Effector memory CD4-positive, alpha-beta T cell (primary cell): Measurements from ENCODE around the gene CASQ2.

ENCODE experiments used
- DNase-seq, 3 donors: peaks; one replicate each; pipeline ENCODE4 v3.0.0-alpha.2; 2020
- H3K27ac ChIP-seq: 2 replicates; pipeline ENCODE4 v1.7.0; 2013; ENCODE audit warnings: mild to moderate bottlenecking, low read length, moderate library complexity; ENCODE audit not compliant: insufficient read depth, poor library complexity, severe bottlenecking
- H3K27me3 ChIP-seq: replicated peaks from 2 replicates; pipeline ENCODE4 v1.7.0; 2013; ENCODE audit warnings: mild to moderate bottlenecking, low read length; ENCODE audit not compliant: insufficient read depth, control insufficient read depth, poor library complexity, severe bottlenecking
- H3K36me3 ChIP-seq: 2 replicates; pipeline ENCODE4 v1.7.0; 2013; ENCODE audit warnings: mild to moderate bottlenecking, low read length, moderate library complexity; ENCODE audit not compliant: control insufficient read depth, insufficient read depth
- H3K4me1 ChIP-seq: 2 replicates; pipeline ENCODE4 v1.7.0; 2013; ENCODE audit warnings: low read length, mild to moderate bottlenecking; ENCODE audit not compliant: control insufficient read depth, insufficient read depth, poor library complexity, severe bottlenecking
- H3K4me3 ChIP-seq: 2 replicates; pipeline ENCODE4 v1.7.0; 2013; ENCODE audit warnings: low read length, low read depth, mild to moderate bottlenecking; ENCODE audit not compliant: insufficient read depth, poor library complexity, severe bottlenecking
- H3K9me3 ChIP-seq: 2 replicates; pipeline ENCODE4 v1.7.0; 2013; ENCODE audit warnings: mild to moderate bottlenecking, low read length, moderate library complexity; ENCODE audit not compliant: control insufficient read depth

Gene CASQ2

DNA sequence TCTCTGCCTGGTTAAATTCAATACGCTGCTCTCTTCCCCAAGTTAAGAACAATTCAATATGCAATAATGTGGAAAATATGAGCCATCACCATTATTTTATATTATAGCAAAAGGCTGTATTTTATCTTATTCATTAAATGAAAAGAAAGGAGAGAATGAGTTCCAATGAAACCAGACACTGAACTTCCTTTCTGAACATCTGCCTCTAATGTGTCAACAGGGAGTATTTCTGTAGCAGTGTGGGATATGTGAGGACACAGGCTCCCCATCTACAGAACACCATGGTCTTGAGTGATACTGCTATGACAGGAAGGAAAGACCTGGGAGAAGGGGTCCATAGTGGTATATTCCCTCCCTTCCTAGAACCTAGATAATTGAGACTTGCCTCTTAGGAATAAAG, 46.3 kb downstream of the CASQ2 start:
- no peak overlapping the region for H3K4me3 ChIP-seq
- H3K36me3 ChIP-seq: no peaks in the 10 kb centered on the region
- no peaks in the 10 kb centered on the region for H3K9me3 ChIP-seq
- DNase-seq: no peak
- no peak overlapping the region for H3K27ac ChIP-seq
- H3K27me3 ChIP-seq: no peaks in the 10 kb centered on the region
- H3K4me1 ChIP-seq: no peaks in the 10 kb centered on the region

DNA sequence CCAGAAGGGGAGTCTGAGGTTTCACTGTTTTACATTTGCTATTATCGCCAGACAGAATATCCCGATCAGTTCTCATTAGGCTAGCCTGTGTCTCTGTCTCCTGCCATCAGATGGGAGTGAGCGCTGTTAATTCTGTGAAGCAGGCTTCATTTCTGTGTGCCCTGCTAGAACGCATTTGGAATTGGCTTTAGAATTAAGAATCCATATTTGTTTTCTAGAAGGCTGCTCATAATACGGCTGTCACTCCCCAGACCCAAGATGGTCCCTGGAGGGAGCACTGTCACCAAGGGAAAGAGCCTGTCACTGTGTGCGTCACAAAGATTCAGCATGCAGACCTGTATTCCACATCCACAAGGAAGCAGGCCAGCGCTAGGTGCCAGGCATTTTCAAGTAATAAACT, 49.2 kb downstream of the CASQ2 start:
- Histone ChIP-seq H3K4me1 (no peaks in the 10 kb centered on the region), H3K4me3 (no peak overlapping the region), H3K9me3 (no peaks in the 10 kb centered on the region), H3K27me3 (no peaks in the 10 kb centered on the region), H3K27ac (no peak overlapping the region), H3K36me3 (no peaks in the 10 kb centered on the region)
- DNase-seq: no peak

DNA sequence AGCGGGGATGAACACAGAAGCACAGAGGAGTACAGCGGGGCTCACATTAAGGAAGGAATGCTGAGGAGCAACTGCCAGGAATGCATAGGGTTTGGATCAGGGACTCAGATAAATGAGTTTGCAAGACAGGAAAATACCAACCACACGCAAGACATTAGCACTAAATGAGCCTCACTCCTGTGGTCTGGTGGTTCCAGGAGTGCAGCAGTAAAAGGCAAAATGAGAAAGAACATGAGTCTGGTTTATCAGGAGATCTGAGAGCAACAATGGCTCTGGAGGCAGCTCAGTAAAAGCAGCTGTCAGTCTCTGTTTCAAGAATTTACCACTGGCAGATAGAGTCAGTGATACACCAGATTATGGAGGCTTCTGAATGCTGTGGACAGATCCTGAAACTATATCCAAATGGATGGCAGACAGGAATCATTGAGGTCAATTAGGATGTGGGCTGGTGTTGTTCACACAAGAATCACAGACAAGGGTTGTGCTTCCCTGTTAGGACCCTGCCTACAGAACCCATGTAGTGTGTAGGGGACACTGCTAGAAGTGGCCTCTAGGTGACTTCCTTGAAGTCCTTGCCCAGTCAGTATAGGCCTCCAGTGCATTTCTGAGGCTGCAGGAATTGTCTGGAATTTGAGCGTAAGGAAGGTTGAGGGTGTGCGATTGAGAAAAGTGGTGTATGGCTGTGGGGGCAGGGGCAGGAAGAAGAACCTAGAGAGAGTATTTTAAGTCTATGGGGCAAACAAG, 50.3 kb downstream of the CASQ2 start:
- no peak for DNase-seq
- Histone ChIP-seq H3K27me3 (no peaks in the 10 kb centered on the region), H3K36me3 (no peaks in the 10 kb centered on the region), H3K27ac (no peak overlapping the region), H3K9me3 (no peaks in the 10 kb centered on the region), H3K4me1 (no peaks in the 10 kb centered on the region), H3K4me3 (no peak overlapping the region)

DNA sequence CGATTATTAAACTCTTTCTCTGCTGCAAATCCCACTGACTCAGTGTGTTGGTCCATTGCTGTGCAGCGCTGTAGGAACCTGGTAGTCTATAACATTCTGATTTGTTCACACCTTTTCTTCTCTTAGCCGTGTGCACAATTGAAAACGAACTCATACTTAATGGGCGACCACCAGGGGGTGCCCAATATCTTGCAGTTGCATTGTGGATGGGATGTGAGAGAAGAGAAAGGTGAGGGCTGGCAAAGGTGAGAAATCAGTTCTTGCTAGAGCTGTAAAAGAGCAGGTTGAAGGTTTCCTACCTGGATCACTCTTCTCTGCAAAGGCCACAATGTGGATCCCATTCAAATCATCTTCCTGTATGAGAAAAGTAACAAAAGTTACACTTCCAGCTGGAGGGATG, 51.0 kb downstream of the CASQ2 start:
- H3K4me1 ChIP-seq: no peaks in the 10 kb centered on the region
- no peaks in the 10 kb centered on the region for H3K36me3 ChIP-seq
- H3K27ac ChIP-seq: no peak overlapping the region
- H3K27me3 ChIP-seq: no peaks in the 10 kb centered on the region
- no peak overlapping the region for H3K4me3 ChIP-seq
- no peaks in the 10 kb centered on the region for H3K9me3 ChIP-seq
- DNase-seq: no peak

DNA sequence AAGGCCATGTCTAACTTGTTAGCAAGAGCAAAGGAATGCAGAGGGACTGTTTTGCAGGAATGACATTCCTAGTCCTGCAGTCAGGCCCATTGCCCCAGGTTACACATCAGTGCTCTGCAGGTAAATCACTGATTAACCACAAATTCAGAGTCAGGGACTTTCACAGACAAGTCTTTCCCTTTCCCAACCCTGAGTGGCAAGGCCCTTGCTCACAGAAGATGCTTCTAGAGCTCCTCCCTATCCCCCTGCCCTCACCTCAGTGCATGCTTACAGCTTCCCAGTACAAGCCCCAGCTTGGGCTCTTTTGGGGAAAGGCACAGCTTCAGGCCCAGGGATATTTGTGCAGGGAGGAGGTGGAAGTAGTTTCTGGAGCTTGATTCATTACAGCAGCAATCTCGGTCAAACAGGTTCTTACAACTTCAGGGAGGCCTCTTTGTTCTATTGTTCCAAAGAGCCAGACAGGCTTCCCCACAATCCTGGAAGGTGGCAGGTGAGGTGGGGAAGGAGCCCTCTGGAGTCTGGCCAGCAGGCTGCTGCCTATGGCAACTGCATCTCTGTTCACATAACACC, 53.9 kb downstream of the CASQ2 start:
- no peaks in the 10 kb centered on the region for H3K36me3 ChIP-seq
- no peaks in the 10 kb centered on the region for H3K27me3 ChIP-seq
- H3K27ac ChIP-seq: no peak overlapping the region
- H3K4me3 ChIP-seq: no peak overlapping the region
- no peak for DNase-seq
- no peaks in the 10 kb centered on the region for H3K9me3 ChIP-seq
- H3K4me1 ChIP-seq: no peaks in the 10 kb centered on the region

DNA sequence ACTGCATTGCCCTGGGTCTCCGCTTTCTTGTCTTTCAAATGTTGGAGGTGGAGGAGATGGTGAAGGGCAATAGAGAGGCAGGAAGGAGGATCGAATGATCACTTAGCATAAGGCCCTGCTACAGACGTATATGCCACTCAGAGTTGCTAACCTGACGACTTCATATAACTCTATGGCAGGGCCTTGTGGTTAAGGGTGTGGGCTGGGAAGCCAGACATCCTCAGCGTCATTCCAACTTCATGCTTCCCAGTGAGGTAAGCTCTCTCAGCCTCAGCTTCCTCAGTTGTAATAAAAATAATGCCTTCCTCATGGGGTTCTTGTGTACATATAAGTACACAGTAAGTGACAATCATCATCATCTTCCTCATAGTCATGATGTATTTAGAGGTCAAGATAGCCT, 54.6 kb downstream of the CASQ2 start:
- H3K4me1 ChIP-seq: no peaks in the 10 kb centered on the region
- no peak overlapping the region for H3K27ac ChIP-seq
- no peak for DNase-seq
- H3K27me3 ChIP-seq: no peaks in the 10 kb centered on the region
- no peaks in the 10 kb centered on the region for H3K36me3 ChIP-seq
- no peak overlapping the region for H3K4me3 ChIP-seq
- no peaks in the 10 kb centered on the region for H3K9me3 ChIP-seq

DNA sequence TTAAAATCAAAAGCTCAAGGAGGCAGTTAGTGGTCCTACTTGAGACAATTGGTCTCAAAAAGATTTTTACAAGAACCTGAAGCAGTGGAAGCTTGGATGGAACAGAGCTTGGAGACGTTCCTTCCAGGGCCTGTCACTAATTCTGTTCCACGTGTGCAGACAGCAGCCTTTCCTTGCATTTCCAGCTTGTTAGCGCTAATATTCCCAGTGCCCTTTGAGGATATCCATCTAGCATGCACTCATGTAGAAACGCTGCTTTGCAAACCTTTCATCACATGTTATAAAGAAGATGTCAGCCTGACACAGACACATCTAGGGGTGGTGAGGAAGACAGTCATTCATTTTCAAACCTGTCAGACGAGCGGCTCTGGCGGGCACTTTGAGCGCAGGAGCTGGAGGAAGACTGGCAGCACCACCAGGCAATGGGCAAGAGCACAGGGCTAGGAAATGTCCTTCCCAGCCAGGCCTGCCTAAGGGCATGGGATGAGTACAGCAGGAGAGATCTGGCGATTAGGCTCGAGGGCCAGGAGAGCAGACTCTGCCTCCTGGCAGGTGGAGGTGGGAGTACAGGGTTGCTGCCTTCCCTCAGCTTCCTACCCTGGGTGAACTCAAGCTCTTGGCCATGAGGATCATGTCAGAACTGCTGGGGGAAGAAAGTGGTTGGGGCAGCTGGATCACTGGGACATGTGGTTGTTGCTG, 55.5 kb downstream of the CASQ2 start:
- no peak overlapping the region for H3K27ac ChIP-seq
- H3K27me3 ChIP-seq: no peaks in the 10 kb centered on the region
- DNase-seq: no peak

DNA sequence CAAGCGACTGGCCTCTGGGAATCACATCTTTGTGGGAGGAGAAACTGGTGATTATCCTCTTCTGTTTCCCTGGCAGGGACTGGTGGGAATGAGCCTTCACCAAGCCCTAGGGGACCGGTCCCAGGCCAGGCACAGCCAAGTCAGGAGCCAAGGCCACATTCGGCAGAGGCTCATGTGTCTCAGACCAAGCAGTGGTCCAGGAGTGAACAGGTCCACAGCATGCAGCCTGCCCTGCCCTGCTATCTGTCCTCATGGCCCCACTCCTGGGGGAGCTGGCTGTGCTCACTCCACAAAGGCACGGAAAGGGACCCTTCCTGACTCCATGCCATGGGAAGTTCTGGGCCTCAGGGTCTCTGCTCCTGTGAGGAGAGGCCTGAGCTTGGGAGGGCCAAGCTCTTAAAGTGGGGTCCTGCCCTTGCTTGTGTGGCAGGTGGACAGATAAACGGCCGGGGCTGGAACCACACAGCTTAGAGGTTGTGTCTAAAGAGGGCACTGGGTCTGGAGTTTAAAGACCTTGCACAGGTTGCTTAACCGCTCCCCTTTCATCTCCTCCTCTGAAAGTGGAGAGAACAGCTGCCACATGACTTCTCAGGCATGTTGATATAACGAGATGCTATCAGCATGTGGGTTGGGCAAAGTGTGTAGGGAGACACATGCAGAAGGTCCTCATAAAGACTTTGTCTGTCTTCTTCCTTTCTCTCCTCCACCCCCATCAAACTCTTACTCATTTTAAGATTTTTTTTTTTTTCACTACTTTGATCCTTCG, 57.5 kb downstream of the CASQ2 start:
- Histone ChIP-seq H3K4me1 (no peaks in the 10 kb centered on the region), H3K36me3 (no peaks in the 10 kb centered on the region), H3K9me3 (no peaks in the 10 kb centered on the region), H3K27ac (no peak overlapping the region), H3K27me3 (no peaks in the 10 kb centered on the region), H3K4me3 (no peak overlapping the region)
- DNase-seq: no peak

More for the DNA sequence above, 55.5 kb downstream of the CASQ2 start:
- no peaks in the 10 kb centered on the region for H3K4me1 ChIP-seq
- no peaks in the 10 kb centered on the region for H3K36me3 ChIP-seq
- no peaks in the 10 kb centered on the region for H3K9me3 ChIP-seq
- H3K4me3 ChIP-seq: no peak overlapping the region

DNA sequence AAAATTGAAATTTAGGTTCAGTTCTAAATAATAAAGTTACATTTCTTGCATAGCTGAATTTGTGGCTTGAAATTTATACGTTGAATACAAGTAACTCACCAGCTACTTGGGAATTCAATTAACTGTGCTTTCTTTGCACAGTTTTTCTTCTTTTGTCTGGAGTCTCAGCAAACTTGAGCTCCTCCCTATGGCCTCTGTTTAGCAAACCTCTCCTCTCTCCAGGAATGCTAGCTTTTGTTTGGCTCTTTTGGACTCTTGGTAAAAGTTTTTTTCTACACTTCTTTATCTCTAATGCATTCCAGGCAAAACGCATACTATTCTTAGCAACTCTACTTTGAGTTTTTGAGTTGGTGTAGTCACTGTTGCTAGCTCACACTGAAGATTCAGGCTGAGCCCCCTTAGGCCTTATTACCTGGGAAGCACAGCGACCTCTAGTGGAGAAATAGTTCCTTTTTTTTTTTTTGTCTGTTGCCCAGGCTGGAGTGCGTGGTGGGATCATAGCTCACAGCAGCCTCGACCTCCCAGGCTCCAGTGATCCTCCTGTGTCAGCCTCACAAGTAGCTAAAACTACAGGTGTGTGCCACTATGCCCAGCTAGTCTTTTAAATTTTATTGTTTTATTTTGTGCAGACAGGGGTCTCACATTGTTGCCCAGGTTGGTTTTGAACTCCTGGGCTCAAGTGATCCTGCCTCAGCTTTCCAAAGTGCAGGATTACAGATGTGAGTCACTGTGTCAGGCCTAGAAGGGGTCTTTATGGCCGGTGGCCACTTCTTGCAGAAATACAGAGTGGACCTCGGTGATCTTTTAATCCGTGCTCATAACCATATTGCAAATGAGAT, 61.7 kb downstream of the CASQ2 start:
- Histone ChIP-seq H3K4me1 (no peaks in the 10 kb centered on the region), H3K9me3 (no peaks in the 10 kb centered on the region), H3K36me3 (no peaks in the 10 kb centered on the region), H3K27me3 (no peaks in the 10 kb centered on the region), H3K4me3 (no peak overlapping the region), H3K27ac (no peak overlapping the region)
- DNase-seq: no peak
